ENCODE measurements around the gene EXD1.
"Not testable (repeated sequence)": the region's sequence is repeated elsewhere in the genome, so short reads cannot be mapped to it uniquely, and the experiment has no call there.

Gene EXD1

GRCh38 chr15:41148065-41148464 lies 82.5 kb downstream of the EXD1 start:
- DNase-seq (ENCODE audit: low read depth): no peak

- DNase-seq (ENCODE audit: low read depth): no peak
These were observed 90.9 kb downstream of the EXD1 start for GRCh38 chr15:41139619-41140018.

- DNase-seq (ENCODE audit: low read depth): not testable (repeated sequence)
These were observed 91.4 kb downstream of the EXD1 start for GRCh38 chr15:41139112-41139511.

GRCh38 chr15:41135580-41135979 lies 95.0 kb downstream of the EXD1 start:
- not testable (repeated sequence) for DNase-seq (ENCODE audit: low read depth)

- DNase-seq (ENCODE audit: low read depth): no peak
These were observed 97.1 kb downstream of the EXD1 start for GRCh38 chr15:41133454-41133853.

All from activated gamma-delta T cell treated with anti-CD3 and anti-CD28 coated beads, Interleukin-2, amount 50 U/mL, for 16 hours (primary cell).